Astrocyte of the hippocampus (primary cell): ENCODE data around the gene DNAL4.

Experiments
- DNase-seq: peaks from one replicate; pipeline ENCODE4 v3.0.0; 2011; ENCODE audit warnings: low read depth, low spot score

The DNAL4 gene

GRCh38 chr22:38740116-38740723, 53.7 kb downstream of the DNAL4 start:
- no peak for DNase-seq

- DNase-seq = no peak
These were observed 54.5 kb downstream of the DNAL4 start for GRCh38 chr22:38739300-38740055.

GRCh38 chr22:38738475-38739070, 55.4 kb downstream of the DNAL4 start:
- DNase-seq = no peak

- DNase-seq = no peak
These were observed 56.5 kb downstream of the DNAL4 start for GRCh38 chr22:38737302-38738060.

GRCh38 chr22:38736257-38736570, 57.7 kb downstream of the DNAL4 start:
- DNase-seq = no peak

GRCh38 chr22:38735465-38736256, 58.3 kb downstream of the DNAL4 start:
- no peak for DNase-seq

- DNase-seq = no peak
These were observed 58.8 kb downstream of the DNAL4 start for GRCh38 chr22:38735126-38735464.

GRCh38 chr22:38734421-38735100, 59.4 kb downstream of the DNAL4 start:
- no peak for DNase-seq

GRCh38 chr22:38733724-38734381, 60.1 kb downstream of the DNAL4 start:
- DNase-seq = peak; percentile 53

- DNase-seq = peak; percentile 51
These were observed 60.6 kb downstream of the DNAL4 start for GRCh38 chr22:38733329-38733723.

GRCh38 chr22:38732251-38732815, 61.6 kb downstream of the DNAL4 start:
- no peak for DNase-seq

- DNase-seq = no peak
These were observed 62.2 kb downstream of the DNAL4 start for GRCh38 chr22:38731703-38732161.

GRCh38 chr22:38730411-38730871, 63.5 kb downstream of the DNAL4 start:
- DNase-seq = no peak

GRCh38 chr22:38729946-38730345, 64.0 kb downstream of the DNAL4 start:
- no peak for DNase-seq

- DNase-seq = no peak
These were observed 64.8 kb downstream of the DNAL4 start for GRCh38 chr22:38728871-38729796.
